ENCODE results near the gene GRIK3.
A peak's percentile ranks its signal among the peaks of the same experiment; 100 is the strongest.

Gene GRIK3

DNA sequence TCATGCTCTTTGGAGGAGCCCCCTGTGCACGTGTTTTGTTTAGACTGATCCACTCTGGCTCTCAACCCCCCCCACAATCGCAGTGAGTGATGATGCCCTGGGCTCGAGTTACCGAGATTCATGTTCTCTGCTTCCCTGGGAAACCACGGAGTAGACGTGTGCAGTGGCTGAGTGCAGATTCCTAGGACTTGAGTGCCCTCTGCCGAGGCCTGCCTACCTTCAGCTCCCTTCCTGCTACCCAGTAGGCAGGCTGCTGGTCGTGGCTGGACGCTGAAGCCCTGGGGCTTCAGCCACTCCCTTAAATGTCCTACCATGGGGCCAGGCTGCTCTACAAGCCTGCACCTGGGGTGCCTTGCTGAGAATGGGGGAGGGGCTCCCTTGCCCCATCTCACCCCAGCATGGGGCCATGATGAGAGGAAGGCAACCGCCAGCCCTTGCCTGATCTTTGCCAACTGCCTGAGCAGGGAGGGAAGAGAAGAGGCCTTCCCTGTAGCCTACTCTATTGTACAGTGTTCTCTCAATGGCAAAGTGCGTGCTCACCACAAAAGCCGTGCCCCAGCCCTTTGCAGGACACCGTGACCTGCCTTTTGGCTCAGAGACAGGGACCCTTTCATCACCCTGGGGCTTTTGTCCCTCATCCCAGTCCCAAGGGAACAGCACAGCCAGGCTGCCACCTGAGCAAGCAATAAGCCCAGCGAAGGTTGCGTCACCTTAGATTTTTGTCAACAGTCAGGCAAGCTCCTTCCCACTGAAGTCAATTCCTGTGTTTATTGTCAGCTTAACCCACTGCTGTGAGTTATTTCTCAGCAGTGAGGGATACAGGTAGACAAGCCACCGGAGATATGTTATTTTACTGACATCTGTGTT, 4.1 kb upstream of the GRIK3 start:
- Histone ChIP-seq H3K27me3 (ENCODE audit: control insufficient read depth, low read length) (peaks cover 24% of the 10 kb centered on the region), H3K4me2 (ENCODE audit: low read length) (no peak overlapping the region), H3K27ac (ENCODE audit: low read depth, low read length) (no peak overlapping the region), H3K9me3 (ENCODE audit: control insufficient read depth, insufficient read depth, low read length) (no peaks in the 10 kb centered on the region), H3K4me3 (ENCODE audit: low read length) (no peak overlapping the region), H3K9me2 (replicated peaks; ENCODE audit: control insufficient read depth, low read length) (no peaks in the 10 kb centered on the region), H3K36me3 (ENCODE audit: control insufficient read depth, low read length) (no peaks in the 10 kb centered on the region), H3K79me2 (ENCODE audit: control insufficient read depth, low read length) (no peaks in the 10 kb centered on the region), H3K4me1 (ENCODE audit: control insufficient read depth, low read length) (no peaks in the 10 kb centered on the region), H3F3A (ENCODE audit: control insufficient read depth, insufficient read depth) (no peaks in the 10 kb centered on the region), H4K20me1 (ENCODE audit: control insufficient read depth, insufficient read depth, low read depth, low read length) (no peaks in the 10 kb centered on the region)
- TF ChIP-seq, protein P1, sequence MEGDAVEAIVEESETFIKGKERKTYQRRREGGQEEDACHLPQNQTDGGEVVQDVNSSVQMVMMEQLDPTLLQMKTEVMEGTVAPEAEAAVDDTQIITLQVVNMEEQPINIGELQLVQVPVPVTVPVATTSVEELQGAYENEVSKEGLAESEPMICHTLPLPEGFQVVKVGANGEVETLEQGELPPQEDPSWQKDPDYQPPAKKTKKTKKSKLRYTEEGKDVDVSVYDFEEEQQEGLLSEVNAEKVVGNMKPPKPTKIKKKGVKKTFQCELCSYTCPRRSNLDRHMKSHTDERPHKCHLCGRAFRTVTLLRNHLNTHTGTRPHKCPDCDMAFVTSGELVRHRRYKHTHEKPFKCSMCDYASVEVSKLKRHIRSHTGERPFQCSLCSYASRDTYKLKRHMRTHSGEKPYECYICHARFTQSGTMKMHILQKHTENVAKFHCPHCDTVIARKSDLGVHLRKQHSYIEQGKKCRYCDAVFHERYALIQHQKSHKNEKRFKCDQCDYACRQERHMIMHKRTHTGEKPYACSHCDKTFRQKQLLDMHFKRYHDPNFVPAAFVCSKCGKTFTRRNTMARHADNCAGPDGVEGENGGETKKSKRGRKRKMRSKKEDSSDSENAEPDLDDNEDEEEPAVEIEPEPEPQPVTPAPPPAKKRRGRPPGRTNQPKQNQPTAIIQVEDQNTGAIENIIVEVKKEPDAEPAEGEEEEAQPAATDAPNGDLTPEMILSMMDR (IDR thresholded peaks at IDR 0.05; ENCODE audit: low read depth, low read length, poor library complexity, severe bottlenecking) = peak; percentile 32
- no peak for TF ChIP-seq EZH2phosphoT487 (IDR thresholded peaks at IDR 0.05; ENCODE audit: borderline replicate concordance, low read length)

DNA sequence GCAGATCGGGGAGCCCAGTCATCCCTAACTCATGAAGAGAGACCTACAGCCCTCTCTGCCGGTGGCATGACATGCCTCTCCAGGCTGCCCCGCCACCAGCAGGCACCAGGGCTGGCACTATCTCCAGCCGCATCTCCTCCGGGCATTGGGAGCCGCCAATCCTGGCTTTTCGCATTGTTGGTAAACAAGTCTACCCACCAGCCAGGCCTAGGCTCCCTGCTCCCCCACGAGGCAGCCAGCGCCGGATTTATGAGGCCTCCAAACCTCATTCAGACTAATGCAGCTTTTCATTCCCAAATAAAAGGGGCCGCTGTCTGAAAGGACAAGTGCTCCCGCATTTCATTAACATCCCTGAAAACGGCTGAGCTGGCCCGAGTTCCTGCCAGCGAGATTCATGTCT, 3.4 kb upstream of the GRIK3 start:
- Histone ChIP-seq H3K79me2 (ENCODE audit: control insufficient read depth, low read length) (no peaks in the 10 kb centered on the region), H3K4me1 (ENCODE audit: control insufficient read depth, low read length) (no peaks in the 10 kb centered on the region), H3K9me3 (ENCODE audit: control insufficient read depth, insufficient read depth, low read length) (no peaks in the 10 kb centered on the region), H3K27me3 (ENCODE audit: control insufficient read depth, low read length) (peaks cover 24% of the 10 kb centered on the region), H4K20me1 (ENCODE audit: control insufficient read depth, insufficient read depth, low read depth, low read length) (no peaks in the 10 kb centered on the region), H3K27ac (ENCODE audit: low read depth, low read length) (no peak overlapping the region), H3K9me2 (replicated peaks; ENCODE audit: control insufficient read depth, low read length) (no peaks in the 10 kb centered on the region), H3K36me3 (ENCODE audit: control insufficient read depth, low read length) (no peaks in the 10 kb centered on the region), H3K4me2 (ENCODE audit: low read length) (no peak overlapping the region), H3F3A (ENCODE audit: control insufficient read depth, insufficient read depth) (no peaks in the 10 kb centered on the region), H3K4me3 (ENCODE audit: low read length) (no peak overlapping the region)
- TF ChIP-seq, protein P1 (IDR thresholded peaks at IDR 0.05; ENCODE audit: low read depth, low read length, poor library complexity, severe bottlenecking) = no peak
- no peak for TF ChIP-seq EZH2phosphoT487 (IDR thresholded peaks at IDR 0.05; ENCODE audit: borderline replicate concordance, low read length)

DNA sequence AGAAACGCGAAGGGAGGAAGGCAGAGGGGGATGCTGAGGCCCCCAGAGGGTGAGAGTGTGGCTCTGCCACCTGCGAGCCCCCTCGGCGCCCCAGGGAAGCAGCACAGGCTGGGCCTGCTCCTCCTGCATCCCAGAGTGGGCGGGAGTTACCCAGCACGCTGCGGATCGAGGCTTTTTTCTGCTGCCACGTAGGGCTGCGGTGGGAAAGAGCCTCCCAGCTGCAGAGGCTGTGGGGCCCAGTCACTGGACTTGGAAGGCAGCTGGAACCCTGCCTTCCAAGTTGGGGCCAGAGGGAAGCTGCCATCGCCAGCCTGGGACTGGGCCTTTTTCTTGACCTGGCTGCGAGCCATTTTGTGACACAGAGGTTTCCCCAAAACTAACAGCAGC, 2.3 kb upstream of the GRIK3 start:
- Histone ChIP-seq H3K9me3 (ENCODE audit: control insufficient read depth, insufficient read depth, low read length) (no peaks in the 10 kb centered on the region), H3K27ac (ENCODE audit: low read depth, low read length) (no peak overlapping the region), H3K4me2 (ENCODE audit: low read length) (no peak overlapping the region), H3K36me3 (ENCODE audit: control insufficient read depth, low read length) (no peaks in the 10 kb centered on the region), H3K79me2 (ENCODE audit: control insufficient read depth, low read length) (no peaks in the 10 kb centered on the region), H3K9me2 (replicated peaks; ENCODE audit: control insufficient read depth, low read length) (no peaks in the 10 kb centered on the region), H3K4me3 (ENCODE audit: low read length) (no peak overlapping the region), H3K4me1 (ENCODE audit: control insufficient read depth, low read length) (no peaks in the 10 kb centered on the region), H3K27me3 (ENCODE audit: control insufficient read depth, low read length) (peaks cover 24% of the 10 kb centered on the region), H3F3A (ENCODE audit: control insufficient read depth, insufficient read depth) (no peaks in the 10 kb centered on the region), H4K20me1 (ENCODE audit: control insufficient read depth, insufficient read depth, low read depth, low read length) (no peaks in the 10 kb centered on the region)
- TF ChIP-seq, protein P1 (IDR thresholded peaks at IDR 0.05; ENCODE audit: low read depth, low read length, poor library complexity, severe bottlenecking) = no peak
- TF ChIP-seq EZH2phosphoT487 (IDR thresholded peaks at IDR 0.05; ENCODE audit: borderline replicate concordance, low read length) = no peak

Measured in DOHH2 (cell line).